Inferior parietal cortex (tissue), 1 donor: ENCODE results near the gene FAM219A.
"Not testable (repeated sequence)": the region's sequence is repeated elsewhere in the genome, so short reads cannot be mapped to it uniquely, and the experiment has no call there.

ENCODE experiments used
- DNase-seq: peaks from one replicate; pipeline ENCODE4 v3.0.0-alpha.2; 2016; ENCODE audit errors: extremely low spot score

Gene FAM219A

GRCh38 chr9:34443976-34444375, 14.4 kb downstream of the FAM219A start:
- DNase-seq = no peak

GRCh38 chr9:34443533-34443932, 14.8 kb downstream of the FAM219A start:
- no peak for DNase-seq

GRCh38 chr9:34442770-34443169, 15.6 kb downstream of the FAM219A start:
- no peak for DNase-seq

- no peak for DNase-seq
Measured at GRCh38 chr9:34440017-34440416, 18.4 kb downstream of the FAM219A start.

- not testable (repeated sequence) for DNase-seq
Measured at GRCh38 chr9:34438465-34438864, 19.9 kb downstream of the FAM219A start.

GRCh38 chr9:34437926-34438307, 20.5 kb downstream of the FAM219A start:
- not testable (repeated sequence) for DNase-seq

- peak; percentile 81 for DNase-seq
Measured at GRCh38 chr9:34437006-34437925, 21.1 kb downstream of the FAM219A start.

GRCh38 chr9:34431667-34432066, 26.7 kb downstream of the FAM219A start:
- DNase-seq = no peak

- peak; percentile 52 for DNase-seq
Measured at GRCh38 chr9:34430843-34431437, 27.4 kb downstream of the FAM219A start.

- DNase-seq = no peak
Measured at GRCh38 chr9:34428325-34428958, 29.9 kb downstream of the FAM219A start.

GRCh38 chr9:34426347-34427074, 31.9 kb downstream of the FAM219A start:
- DNase-seq = no peak

- no peak for DNase-seq
Measured at GRCh38 chr9:34419716-34420504, 38.5 kb downstream of the FAM219A start.

GRCh38 chr9:34417734-34418133, 40.6 kb downstream of the FAM219A start:
- DNase-seq = no peak

GRCh38 chr9:34413231-34413852, 45.0 kb downstream of the FAM219A start:
- DNase-seq = peak; percentile 56

GRCh38 chr9:34412336-34412735, 46.0 kb downstream of the FAM219A start:
- no peak for DNase-seq

- no peak for DNase-seq
Measured at GRCh38 chr9:34409154-34409553, 49.2 kb downstream of the FAM219A start.

GRCh38 chr9:34408173-34408572, 50.2 kb downstream of the FAM219A start:
- DNase-seq = no peak

GRCh38 chr9:34406219-34406618, 52.2 kb downstream of the FAM219A start:
- DNase-seq = no peak

- no peak for DNase-seq
Measured at GRCh38 chr9:34405719-34406118, 52.7 kb downstream of the FAM219A start.

GRCh38 chr9:34403554-34404380, 54.6 kb downstream of the FAM219A start:
- peak; percentile 85 for DNase-seq
